Type B pancreatic cell (in vitro differentiated cells): ENCODE measurements around the gene SLC12A6. TPM values are rescaled to one million over a fixed set of nuclear protein-coding genes. Genes with fewer than 3 reads are reported as not detected.
A peak's percentile ranks its signal among the peaks of the same experiment; 100 is the strongest.
"Not testable (repeated sequence)": the region's sequence is repeated elsewhere in the genome, so short reads cannot be mapped to it uniquely, and the experiment has no call there.

Experiments
- DNase-seq: peaks from one replicate; pipeline ENCODE4 v3.0.0; 2021; ENCODE audit warnings: mixed read lengths; ENCODE audit not compliant: unreplicated experiment; ENCODE audit errors: extremely low spot score
- H3K27ac Mint-ChIP-seq: 2 replicates; pipeline ENCODE4 v1.8.0; 2021; ENCODE audit warnings: mild to moderate bottlenecking, mixed read lengths
- H3K27me3 Mint-ChIP-seq: 2 replicates; pipeline ENCODE4 v1.8.0; 2021; ENCODE audit warnings: mixed read lengths
- H3K36me3 Mint-ChIP-seq: 2 replicates; pipeline ENCODE4 v1.8.0; 2021; ENCODE audit warnings: mixed read lengths
- H3K4me1 Mint-ChIP-seq: one replicate; pipeline ENCODE4 v1.8.0; 2021; ENCODE audit warnings: mixed read lengths; ENCODE audit not compliant: unreplicated experiment
- H3K4me3 Mint-ChIP-seq: 2 replicates; pipeline ENCODE4 v1.8.0; 2021; ENCODE audit warnings: mild to moderate bottlenecking, mixed read lengths
- H3K9me3 Mint-ChIP-seq: 2 replicates; pipeline ENCODE4 v1.8.0; 2021; ENCODE audit warnings: mixed read lengths
- CTCF ChIP-seq: fragments of 200-600 bp; sonication (generic); conservative IDR thresholded peaks from 2 replicates; pipeline ENCODE4 v1.5.0; 2021; ENCODE audit warnings: antibody characterized with exemption, mild to moderate bottlenecking
- long read RNA-seq: library from polyadenylated mRNA; unstranded; transcript quantifications from one replicate; pipeline ENCODE4 v2.0.0, GENCODE V29; 2020
- total RNA-seq: library from RNA; stranded (reverse); gene quantifications from 2 replicates; pipeline ENCODE4 v1.2.1, GENCODE V29; 2021; ENCODE audit warnings: low replicate concordance

The SLC12A6 gene
- 14.5 and 15.0 TPM in 2 replicates for total RNA-seq
- long read RNA-seq, partial matches to known transcripts = 1 of 5 reads
- long read RNA-seq, other reads (novel, unspliced or antisense) = 4 of 5 reads

GRCh38 chr15:34337557-34338306, at the start of gene SLC12A6:
SLC12A6 (minus strand) TSS chr15:34337781; CDS start chr15:34336680, 1,101 bp downstream.
- no peaks in the 10 kb centered on the region for H3K27me3 Mint-ChIP-seq
- TF ChIP-seq CTCF = no peak
- H3K9me3 Mint-ChIP-seq = no peaks in the 10 kb centered on the region
- peak within 1 kb of the TSS; percentile 83 for H3K27ac Mint-ChIP-seq
- peaks cover 15% of the 10 kb centered on the region for H3K36me3 Mint-ChIP-seq
- peak within 1 kb of the TSS; percentile 93 for H3K4me3 Mint-ChIP-seq
- peaks cover 11% of the 10 kb centered on the region for H3K4me1 Mint-ChIP-seq
- DNase-seq = peak; percentile 93

GRCh38 chr15:34381829-34382521, 44.4 kb upstream of the SLC12A6 start:
- H3K27ac Mint-ChIP-seq, H3K36me3 Mint-ChIP-seq, H3K4me1 Mint-ChIP-seq, H3K4me3 Mint-ChIP-seq, DNase-seq, H3K27me3 Mint-ChIP-seq, H3K9me3 Mint-ChIP-seq: not testable (repeated sequence)

- not testable (repeated sequence) for DNase-seq, H3K27me3 Mint-ChIP-seq, H3K9me3 Mint-ChIP-seq, H3K4me3 Mint-ChIP-seq, H3K36me3 Mint-ChIP-seq, H3K27ac Mint-ChIP-seq, H3K4me1 Mint-ChIP-seq
These were observed 42.9 kb upstream of the SLC12A6 start for GRCh38 chr15:34380491-34380890.

- Mint-ChIP-seq H3K4me3 (no peak overlapping the region), H3K27me3 (no peaks in the 10 kb centered on the region), H3K27ac (no peak overlapping the region), H3K4me1 (no peaks in the 10 kb centered on the region), H3K9me3 (no peaks in the 10 kb centered on the region), H3K36me3 (peaks cover 3% of the 10 kb centered on the region)
- TF ChIP-seq CTCF = no peak
- DNase-seq = no peak
These were observed 39.3 kb upstream of the SLC12A6 start for GRCh38 chr15:34376856-34377255.

- not testable (repeated sequence) for DNase-seq, H3K9me3 Mint-ChIP-seq, H3K4me1 Mint-ChIP-seq, H3K4me3 Mint-ChIP-seq, H3K27me3 Mint-ChIP-seq, H3K36me3 Mint-ChIP-seq
- peak overlapping the region; percentile 59 for H3K27ac Mint-ChIP-seq
These were observed 38.0 kb upstream of the SLC12A6 start for GRCh38 chr15:34375541-34375940.

- DNase-seq = no peak
- Mint-ChIP-seq H3K36me3 (peaks cover 3% of the 10 kb centered on the region), H3K9me3 (no peaks in the 10 kb centered on the region), H3K27ac (peak overlapping the region; percentile 58), H3K27me3 (no peaks in the 10 kb centered on the region), H3K4me3 (no peak overlapping the region), H3K4me1 (peaks cover 7% of the 10 kb centered on the region)
- no peak for TF ChIP-seq CTCF
These were observed 37.2 kb upstream of the SLC12A6 start for GRCh38 chr15:34374816-34375215.

- Mint-ChIP-seq H3K9me3 (no peaks in the 10 kb centered on the region), H3K4me1 (peaks cover 9% of the 10 kb centered on the region), H3K27me3 (no peaks in the 10 kb centered on the region), H3K36me3 (peaks cover 3% of the 10 kb centered on the region), H3K4me3 (no peak overlapping the region), H3K27ac (no peak overlapping the region)
- TF ChIP-seq CTCF = no peak
- no peak for DNase-seq
These were observed 36.4 kb upstream of the SLC12A6 start for GRCh38 chr15:34373951-34374350.
